Head of caudate nucleus (tissue), 42 donors: ENCODE results near the gene TTYH3.
"Not testable (repeated sequence)": the region's sequence is repeated elsewhere in the genome, so short reads cannot be mapped to it uniquely, and the experiment has no call there.

Experiments used
- DNase-seq, 42 donors: peaks; one replicate each; pipeline versions ENCODE4 v3.0.0 to v3.0.0-alpha.2; 2020 to 2021; ENCODE audit warnings: mixed read lengths in 7 of 42
- intact Hi-C: fragments of 100-400 bp; cut with DNase I; formaldehyde crosslinking; loops from one replicate; pipeline ENCODE4 v1.15.0; 2022

TTYH3 gene

DNA sequence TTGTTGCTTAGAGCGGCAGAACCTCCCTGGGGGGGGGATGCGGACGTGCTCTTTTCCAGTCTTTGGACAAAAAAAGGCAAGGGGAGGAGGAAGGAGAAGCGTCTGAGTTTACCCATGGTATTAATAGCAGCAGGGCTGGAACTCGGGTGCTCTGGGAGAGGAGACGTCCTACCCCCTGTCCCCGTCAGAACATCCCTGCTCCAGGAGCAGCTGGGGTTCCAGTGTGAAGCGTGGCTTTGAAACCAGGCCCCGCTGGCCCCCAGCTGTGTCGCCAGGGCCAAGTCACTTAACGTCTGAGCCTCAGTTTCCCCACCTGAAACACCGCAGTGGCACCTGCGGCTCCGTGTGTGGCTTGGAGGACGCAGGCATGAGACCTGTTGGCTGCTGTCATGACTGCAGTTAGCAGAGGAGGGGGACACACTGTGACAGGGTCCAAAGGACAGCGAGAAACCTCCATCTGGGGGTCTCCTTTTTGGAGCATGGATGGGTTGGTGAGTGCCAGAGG lies 57.6 kb downstream of the TTYH3 start:
- intact Hi-C loops, result loop anchor here (10.0 kb wide), 1 partner anchor 125 kb away; no protein-coding TSS in a partner anchor
- no peak for DNase-seq

DNA sequence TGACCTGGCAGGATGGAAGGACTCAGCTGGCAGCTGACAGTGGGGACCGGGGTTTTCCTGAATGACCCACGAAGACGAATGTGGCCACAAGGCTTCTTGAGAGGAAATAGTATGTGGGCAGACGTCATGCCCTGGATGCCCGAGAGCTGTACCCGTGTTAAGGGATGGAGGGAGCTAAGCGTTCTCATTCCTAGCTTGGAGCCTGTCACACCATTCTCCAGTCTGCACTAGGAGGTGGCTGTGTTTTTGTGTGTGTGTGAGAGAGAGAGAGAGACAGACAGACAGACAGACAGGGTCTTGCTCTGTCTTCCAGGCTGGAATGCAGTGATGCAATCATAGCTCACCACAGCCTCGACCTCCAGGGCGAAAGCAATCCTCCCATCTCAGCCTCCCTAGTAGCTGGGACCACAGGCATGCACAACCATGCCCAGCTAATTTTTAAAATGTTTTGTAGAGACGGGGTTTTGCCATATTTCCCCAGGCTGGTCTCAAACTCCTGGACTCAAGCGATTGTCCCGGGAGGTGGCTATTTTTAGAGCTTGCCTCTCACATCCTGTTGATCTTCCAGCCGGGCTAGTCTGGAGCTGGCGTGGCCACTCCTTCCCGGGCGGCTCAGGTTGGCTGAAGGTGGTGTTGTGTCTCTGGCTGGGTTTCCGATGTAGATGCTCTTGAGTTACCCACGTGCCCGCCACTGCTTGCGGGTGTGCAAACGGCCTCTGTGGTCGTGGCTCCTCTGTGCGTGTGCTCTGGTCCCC lies 58.3 kb downstream of the TTYH3 start:
- no peak for DNase-seq
- intact Hi-C loops, result loop anchor here (10.0 kb wide), 1 partner anchor 125 kb away; no protein-coding TSS in a partner anchor

DNA sequence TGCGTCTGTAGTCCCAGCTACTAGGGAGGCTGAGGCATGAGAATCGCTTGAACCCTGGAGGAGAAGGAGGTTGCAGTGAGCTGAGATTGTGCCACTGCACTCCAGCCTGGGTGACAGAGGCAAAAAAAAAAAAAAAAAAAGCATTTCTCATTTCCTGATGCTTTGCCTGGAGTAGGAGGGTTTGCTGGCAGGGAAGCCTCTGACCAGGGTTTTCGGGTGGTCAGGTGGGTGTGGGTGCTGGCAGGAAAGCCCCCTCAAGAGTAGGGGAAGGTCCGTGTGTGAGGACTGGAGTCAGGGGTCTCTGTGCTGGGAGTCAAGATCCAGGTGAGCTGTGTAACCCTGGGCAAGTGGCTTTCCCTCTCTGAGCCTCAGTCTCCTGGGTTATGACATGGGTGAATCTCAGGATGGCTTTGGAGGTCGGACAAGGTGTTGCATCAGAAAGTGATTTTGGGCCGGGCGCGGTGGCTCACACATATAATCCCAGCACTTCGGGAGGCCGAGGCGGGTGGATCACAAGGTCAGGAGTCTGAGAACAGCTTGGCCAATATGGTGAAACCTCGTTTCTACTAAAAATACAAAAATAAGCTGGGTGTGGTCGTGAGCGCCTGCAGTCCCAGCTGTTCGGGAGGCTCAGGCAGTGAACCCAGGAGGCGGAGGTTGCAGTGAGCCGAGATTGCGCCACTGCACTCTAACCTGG lies 59.4 kb downstream of the TTYH3 start:
- no peak for DNase-seq
- intact Hi-C loops, result no loop called here

DNA sequence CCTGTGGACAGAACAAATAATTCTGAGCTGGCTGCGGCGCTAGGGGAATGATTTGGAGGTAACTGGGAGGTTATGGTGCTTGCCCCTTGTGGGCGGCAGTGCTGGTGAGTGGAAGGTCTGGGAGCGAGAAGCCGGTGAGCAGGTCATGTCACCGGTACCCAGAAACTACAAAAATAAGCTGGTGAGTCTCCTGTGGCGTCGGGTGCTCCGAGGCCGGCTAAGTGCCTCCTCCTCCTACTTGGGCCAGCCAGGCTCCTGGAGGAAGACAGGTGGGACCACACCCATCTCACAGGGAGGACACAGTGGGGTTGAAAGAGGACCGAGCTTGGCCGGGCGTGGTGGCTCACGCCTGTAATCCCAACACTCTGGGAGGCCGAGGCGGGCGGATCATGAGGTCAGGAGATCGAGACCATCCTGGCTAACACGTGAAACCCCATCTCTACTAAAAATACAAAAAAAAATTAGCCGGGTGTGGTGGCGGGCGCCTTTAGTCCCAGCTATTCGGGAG lies 60.2 kb downstream of the TTYH3 start:
- intact Hi-C loops, DNase-seq: not testable (repeated sequence)

DNA sequence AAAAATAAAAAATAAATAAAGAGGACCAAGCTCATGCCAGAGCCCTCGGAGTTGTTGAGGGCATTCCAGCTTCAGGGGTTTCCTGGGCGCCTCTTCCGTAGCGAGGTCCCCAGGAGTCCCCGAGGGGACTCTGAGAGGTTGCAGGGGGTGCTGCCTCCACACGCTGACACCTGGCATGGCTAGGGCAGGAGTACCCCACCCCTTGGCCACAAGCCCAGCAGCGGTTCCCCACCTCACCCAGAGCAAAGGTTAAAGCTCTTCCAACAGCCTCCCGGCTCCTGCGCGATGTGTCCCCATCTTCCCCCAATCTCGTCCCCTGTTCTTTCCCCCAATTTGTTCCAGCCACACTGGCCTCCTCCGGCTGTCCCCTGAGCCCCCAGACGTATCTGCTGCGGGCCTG lies 60.8 kb downstream of the TTYH3 start:
- intact Hi-C loops, result no loop called here
- no peak for DNase-seq

DNA sequence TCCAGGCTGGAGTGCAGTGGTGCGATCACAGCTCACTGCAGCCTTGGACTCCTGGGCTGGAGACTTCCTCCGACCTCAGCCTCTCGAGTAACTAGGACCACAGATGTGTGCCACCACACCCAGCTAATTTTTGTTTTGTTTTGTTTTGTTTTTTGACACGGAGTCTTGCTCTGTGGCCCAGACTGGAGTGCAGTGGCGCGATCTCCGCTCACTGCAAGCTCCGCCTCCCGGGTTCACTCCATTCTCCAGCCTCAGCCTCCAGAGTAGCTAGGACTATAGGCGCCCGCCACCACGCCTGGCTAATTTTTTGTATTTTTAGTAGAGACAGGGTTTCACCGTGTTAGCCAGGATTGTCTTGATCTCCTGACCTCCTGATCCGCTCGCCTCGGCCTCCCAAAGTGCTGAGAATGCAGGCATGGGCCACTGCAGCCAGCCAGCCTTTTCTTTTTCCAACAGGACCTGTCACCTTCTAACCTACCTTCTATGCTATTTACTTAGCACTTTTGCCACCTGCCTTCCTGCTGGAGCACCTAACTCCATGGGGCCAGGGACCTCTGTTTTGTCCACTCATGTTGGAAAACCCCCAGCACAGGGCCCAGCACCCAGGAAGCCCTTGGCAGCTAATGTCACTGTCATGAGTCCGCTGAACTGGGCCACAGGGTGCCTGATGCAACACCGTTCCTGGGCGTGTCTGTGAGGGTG lies 61.8 kb downstream of the TTYH3 start:
- intact Hi-C loops, DNase-seq: not testable (repeated sequence)

DNA sequence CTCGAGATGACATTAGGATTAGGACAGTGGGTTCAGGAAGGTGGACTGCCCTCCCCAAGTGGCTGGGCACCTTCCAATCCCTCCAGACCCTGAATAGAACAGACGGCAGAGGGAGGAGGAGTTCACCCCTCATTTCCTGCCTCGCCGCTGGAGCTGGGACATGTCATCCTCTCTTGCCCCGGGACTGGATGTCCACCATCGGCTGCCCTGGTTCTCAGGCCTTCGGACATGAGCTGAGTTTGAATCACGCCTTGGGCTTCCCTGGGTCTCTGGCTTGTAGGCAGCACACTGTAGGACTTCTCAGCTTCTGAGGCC lies 62.3 kb downstream of the TTYH3 start:
- DNase-seq, intact Hi-C loops: not testable (repeated sequence)

DNA sequence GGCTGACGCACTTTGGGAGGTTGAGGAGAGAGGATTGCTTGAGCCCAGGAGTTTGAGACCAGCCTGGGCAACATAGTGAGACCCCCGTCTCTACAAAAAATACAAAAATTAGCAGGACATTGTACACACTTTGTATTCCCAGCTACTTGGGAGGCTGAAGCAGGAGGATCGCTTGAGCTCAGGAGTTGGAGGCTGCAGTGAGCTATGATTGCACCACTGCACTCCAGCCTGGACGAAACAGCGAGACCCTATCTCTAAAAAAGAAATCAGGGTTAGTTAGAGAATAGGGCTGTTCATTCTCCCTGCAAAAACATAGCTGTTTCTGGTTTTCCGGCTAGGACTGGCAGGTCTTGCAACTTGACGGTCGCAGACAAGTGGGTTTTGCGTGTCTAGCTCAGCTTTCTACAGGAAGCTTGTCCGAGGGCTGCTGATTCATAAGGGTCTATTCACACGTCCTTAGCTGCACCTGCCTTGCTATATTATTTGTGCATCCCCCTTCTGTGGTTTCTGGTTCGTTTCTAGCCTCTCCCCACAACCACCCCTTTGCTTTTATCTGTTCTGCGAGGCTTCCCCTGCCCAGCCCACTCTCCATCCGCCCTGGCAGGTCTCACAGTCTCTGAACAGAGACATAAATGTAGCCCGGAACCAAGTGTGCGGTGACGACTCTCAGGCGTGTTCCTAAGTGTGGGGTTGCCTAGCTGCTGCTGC lies 66.9 kb downstream of the TTYH3 start:
- no peak for DNase-seq
- intact Hi-C loops, result no loop called here

DNA sequence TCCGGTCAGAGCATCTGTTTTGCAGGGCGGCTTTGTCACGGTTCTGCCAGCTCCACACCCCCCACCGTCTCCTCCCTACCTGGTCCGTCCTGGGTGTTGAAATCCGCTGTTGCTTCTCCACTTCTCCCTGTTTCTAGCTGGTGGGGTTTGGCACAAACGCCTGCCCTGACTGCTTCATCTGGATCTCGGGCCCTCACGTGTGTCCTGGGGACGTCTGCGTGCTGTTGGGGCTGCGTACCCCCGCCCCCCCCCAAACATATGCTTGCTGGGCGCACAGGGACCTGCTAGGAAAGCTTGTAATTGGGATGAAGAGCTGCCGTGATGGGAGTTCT lies 67.5 kb downstream of the TTYH3 start:
- intact Hi-C loops, result no loop called here
- DNase-seq, result no peak

DNA sequence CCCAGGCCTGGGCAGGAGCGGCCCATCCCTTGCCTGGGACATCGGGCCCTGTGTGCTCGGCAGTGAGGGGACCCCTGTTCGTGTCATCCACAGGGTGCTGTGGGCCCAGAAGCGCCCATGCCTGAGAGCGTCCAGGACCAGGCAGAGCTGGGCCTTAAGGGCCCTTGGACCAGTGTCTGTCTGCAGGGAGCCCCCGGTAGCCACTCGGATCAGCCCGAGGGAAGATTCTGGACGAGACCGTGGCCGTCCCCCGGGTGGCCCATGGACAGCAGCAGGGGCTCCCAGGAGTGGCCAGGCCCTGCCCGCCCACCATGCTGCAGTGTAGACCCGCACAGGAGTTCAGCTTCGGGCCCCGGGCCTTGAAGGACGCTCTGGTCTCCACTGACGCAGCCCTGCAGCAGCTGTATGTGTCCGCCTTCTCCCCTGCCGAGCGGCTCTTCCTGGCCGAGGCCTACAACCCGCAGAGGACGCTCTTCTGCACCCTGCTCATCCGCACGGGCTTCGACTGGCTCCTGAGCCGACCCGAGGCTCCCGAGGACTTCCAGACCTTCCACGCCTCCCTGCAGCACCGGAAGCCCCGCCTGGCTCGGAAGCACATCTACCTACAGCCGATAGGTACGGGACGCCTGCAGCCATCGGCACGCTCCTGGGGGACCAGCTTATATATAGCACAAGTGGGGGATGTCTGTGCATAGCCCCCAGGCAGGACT lies 68.5 kb downstream of the TTYH3 start:
- intact Hi-C loops, result no loop called here
- no peak for DNase-seq

DNA sequence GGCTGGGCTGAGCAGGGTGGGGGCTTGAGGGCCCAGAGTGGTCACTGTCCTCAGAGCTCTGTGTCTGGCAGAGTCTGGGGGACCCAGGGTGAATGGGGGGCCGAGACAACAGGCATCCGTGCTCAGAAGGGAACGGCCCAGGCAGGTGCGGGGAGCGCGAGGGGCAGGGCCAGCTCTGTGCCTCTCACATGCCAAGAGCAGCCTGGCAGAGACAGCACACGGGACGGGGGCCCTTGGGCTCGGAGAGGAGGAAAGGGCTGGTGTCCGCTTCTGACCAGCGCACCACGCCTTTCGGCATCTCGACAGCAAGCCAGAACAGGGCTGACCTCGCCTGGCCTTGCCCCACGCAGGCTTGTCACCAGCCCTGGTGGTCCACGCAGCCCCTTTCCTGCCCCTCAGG lies 69.6 kb downstream of the TTYH3 start:
- DNase-seq, result peak in 2 of 42 donors; percentile 56 to 69
- intact Hi-C loops, result no loop called here

DNA sequence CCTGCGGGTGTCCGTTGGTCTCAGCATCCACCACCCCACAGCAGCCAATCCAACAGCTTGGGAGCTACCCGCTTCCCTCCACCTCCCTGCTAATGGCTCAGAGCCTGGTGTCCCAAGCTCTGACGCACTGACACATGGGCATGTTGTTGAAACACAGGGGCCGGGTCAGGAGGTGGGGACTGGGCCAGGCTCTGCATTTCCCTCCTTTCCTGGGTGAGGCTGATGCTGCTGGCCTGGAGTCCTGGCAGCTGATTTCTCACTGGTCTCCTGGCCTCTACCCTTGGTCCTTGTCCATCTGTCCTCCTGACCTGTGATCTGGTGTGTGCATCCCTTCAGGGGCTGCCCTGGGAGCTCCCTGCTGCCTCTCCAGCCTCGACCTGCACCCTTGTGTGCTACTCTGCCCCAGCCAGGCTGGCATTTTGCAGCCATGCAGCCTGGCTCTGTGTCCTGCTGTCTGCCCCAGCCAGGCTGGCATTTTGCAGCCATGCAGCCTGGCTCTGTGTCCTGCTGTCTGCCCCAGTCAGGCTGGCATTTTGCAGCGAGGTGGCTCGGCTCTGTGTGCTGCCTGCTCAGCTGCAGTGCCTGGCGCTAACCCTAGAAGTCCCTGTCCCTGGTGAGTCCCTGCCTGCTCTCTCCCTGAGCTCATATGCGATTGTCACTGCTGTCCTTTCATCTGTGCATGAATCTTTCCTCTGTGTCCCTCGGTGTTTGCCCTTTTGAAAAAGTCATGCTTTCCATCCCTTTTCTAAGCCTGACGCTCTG lies 70.2 kb downstream of the TTYH3 start:
- DNase-seq, result peak in 41 of 42 donors; percentile 58 to 93 (median 80)
- intact Hi-C loops, result no loop called here

DNA sequence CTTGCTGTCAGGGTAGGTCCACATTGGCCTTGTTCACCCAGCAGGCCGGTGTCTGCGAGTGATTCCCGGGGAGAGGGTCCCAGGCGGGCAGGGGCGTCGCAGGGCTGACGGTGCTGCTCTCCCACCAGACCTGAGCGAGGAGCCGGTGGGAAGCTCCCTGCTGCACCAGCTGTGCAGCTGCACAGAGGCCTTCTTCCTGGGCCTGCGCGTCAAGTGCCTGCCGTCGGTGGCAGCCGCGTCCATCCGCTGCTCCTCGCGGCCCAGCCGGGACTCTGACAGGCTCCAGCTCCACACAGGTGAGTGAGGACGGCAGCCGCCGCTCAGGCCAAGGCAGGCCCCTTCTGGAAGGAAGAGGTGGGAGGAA lies 70.8 kb downstream of the TTYH3 start:
- intact Hi-C loops, result no loop called here
- peak in 1 of 42 donors; percentile 34 for DNase-seq

DNA sequence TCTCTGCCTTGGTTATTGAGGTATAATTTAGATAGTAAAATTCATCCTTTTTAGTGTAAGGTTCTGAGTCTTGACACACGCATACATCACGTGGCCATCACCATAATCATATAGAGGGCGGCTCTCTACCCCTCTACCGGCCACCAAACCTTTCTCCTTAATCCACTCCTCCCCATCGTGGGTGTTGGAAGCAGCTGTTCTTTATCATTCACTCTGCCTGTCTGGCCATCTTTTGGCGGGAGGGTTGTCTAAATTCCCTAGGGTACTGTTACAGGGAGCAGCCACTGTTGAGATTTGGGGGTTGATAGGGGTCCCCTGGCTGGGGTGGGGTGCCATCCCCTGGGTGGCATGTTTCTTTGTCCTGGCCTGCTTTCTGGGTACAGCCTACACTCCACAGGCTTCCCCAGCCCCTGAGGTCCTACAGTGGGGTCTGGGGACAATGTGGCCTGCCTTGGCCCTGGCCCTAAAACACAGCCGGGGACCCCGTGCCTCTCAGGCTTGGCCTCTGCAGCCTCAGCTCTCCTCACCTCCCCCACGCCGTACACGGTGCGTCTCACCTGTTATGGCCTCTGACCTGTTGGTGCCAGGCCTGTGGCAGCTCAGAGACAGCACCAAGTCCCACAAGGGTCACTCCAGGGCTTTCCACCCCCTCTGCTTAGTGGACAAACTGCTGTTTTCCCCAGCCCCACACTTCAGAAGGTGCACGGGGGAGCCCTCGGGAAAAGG lies 73.7 kb downstream of the TTYH3 start:
- intact Hi-C loops, result loop anchor here (5.0 kb wide), 1 partner anchor 33 kb away; no protein-coding TSS in a partner anchor
- DNase-seq, result no peak

DNA sequence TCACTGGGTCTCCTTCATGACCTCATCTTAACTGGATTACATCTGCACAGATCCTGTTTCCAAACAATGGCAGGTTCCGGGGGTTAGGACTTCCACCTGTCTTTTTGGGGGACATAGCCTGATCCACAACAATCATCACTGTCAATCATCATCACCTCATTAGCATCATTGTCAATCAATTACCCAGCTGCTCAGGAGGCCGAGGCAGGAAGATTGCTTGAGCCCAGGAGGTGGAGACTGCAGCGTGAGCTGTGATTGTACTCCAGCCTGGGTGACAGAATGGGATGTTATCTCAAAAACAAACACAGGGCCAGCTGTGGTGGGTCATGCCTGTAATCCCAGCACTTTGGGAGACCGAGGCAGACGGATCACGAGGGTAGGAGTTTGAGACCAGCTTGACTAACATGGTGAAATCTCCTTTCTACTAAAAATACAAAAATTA lies 74.9 kb downstream of the TTYH3 start:
- intact Hi-C loops, result loop anchor here (5.0 kb wide), 1 partner anchor 34 kb away; no protein-coding TSS in a partner anchor
- no peak for DNase-seq

DNA sequence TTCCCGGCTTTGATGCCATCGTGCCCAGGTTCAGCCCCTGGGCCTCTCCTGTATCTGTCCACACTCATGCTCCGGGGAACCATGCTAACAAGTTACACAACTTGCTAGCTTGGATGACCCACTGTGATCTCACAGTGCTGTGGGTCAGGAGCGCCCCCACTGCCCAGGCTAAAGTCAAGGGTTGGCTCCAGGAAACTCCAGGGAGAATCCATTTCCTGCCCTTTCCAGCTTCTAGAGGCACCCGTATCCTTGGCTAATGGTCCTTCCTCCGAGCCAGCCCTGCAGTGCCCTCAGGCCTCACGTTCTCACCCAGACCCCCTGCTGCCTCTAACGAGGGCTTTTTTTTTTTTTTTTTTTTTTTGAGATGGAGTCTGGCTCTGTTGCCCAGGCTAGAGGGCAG lies 75.7 kb downstream of the TTYH3 start:
- intact Hi-C loops, result loop anchor here (5.0 kb wide), 1 partner anchor 35 kb away; no protein-coding TSS in a partner anchor
- DNase-seq, result no peak

DNA sequence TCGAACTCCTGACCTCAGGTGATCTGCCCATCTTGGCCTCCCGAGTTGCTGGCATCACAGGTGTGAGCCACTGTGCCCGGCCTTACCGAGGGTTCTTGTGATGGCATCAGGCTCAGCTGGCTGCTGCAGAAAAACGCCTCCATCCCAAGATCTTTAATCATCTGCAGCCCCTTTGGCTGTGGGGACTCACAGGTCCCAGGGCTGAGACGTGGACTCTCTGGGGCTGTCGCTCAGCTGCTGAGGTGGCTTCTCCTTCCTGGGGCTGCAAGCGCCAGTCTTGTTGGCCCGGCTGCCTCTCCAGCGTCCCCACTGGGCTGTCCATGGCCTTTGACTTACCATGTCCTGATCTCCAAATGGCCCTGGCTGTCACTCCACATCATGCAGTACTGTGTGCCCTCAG lies 76.3 kb downstream of the TTYH3 start:
- intact Hi-C loops, result loop anchor here (5.0 kb wide), 1 partner anchor 36 kb away; no protein-coding TSS in a partner anchor
- no peak for DNase-seq
